Left forelimb (tissue), 1 donor: ENCODE data around the gene STAT1.
A peak's percentile ranks its signal among the peaks of the same experiment; 100 is the strongest.

Source experiments
- DNase-seq: peaks from one replicate; pipeline ENCODE4 v3.0.0-alpha.2; 2018; ENCODE audit warnings: low spot score

The STAT1 gene

DNA sequence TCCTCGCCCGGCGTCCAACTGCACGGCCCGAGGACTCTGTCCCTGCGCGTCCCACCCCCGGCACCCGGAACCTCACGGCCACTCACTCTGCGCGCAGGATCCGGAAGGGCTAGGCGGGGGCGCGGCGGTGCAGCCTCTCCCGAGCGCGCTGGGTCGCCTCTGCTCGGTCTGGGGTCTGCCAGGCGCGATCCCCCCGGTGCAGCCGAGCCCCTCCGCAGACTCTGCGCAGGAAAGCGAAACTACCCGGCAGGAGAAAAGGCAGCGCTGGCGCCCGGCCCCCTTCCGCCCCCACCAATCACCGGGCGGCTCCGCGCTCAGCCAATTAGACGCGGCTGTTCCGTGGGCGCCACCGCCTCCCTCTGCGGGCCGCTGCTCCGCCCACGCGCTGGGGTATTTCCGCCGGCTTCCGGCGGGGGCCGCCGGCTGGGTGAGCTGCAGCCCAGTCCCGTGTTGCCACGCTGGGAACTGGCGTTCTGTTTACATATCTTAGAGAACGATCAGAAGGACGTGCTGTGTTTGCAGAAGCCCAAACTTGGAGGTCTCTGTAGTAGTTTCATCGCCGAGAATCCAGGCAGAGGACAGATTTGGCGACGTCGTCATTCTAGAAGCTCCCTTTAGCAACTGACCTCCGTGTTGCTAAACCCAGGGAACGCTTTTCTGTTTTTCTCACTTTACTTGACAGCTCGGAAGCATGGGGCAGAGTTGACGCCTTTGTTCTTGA is at the start of gene STAT1:
Gene STAT1, minus strand, starts transcription at position 240 of the 721 bp plus-strand sequence. CDS start 4,168 bp downstream, outside the sequence.
- DNase-seq = peak; percentile 99

- DNase-seq = no peak
Observed at GRCh38 chr2:191063584-191063983, 49.6 kb upstream of the STAT1 start.

DNA sequence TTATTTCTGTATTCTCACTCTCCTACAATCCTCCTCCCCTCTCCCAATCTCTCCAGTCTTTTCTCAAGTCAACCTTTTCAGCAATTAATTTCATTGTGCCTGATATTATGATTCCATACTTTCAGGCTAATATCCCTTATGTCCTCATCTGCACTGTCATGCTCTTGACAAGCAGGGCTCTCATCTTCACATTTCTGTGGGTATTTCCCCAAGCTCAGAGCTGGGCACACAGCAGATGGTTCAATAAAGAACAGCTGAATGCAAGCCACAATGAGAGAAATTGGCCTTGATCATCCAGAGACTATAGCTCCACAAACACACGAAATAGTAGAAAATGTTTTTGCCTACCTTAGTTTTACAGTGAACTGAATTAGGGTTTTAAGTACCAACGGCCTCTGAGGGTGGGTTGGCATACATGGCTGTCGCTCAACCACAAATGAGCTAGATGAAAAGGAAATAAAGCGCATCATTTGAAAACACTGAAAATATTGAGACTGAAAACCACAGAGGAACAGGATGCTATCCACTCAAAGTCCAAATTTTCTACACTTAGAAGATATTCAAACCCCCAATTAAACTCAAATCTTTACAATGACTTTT is 47.5 kb upstream of the STAT1 start:
- no peak for DNase-seq

DNA sequence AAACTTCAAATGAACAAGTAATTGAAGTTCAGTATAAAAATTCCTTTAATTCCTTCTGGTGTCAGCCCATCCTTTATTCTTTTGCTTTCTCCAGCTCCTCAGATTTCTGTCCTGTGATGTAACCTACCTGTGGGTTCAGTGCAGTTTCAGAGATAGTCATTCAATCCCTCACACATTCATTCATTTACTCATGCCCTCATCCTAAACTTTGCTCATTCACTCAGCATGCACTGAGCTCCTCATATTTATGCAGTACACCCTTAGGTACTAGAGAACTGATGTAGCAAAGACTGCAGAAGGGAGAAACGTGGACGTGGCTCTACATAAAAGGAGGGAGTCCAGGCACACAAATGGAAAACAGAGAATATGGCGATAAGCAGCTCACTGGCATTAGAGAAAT is 45.3 kb upstream of the STAT1 start:
- DNase-seq = no peak

- DNase-seq = no peak
Observed at GRCh38 chr2:191056228-191056627, 42.3 kb upstream of the STAT1 start.

- no peak for DNase-seq
Observed at GRCh38 chr2:191053256-191053655, 39.3 kb upstream of the STAT1 start.

DNA sequence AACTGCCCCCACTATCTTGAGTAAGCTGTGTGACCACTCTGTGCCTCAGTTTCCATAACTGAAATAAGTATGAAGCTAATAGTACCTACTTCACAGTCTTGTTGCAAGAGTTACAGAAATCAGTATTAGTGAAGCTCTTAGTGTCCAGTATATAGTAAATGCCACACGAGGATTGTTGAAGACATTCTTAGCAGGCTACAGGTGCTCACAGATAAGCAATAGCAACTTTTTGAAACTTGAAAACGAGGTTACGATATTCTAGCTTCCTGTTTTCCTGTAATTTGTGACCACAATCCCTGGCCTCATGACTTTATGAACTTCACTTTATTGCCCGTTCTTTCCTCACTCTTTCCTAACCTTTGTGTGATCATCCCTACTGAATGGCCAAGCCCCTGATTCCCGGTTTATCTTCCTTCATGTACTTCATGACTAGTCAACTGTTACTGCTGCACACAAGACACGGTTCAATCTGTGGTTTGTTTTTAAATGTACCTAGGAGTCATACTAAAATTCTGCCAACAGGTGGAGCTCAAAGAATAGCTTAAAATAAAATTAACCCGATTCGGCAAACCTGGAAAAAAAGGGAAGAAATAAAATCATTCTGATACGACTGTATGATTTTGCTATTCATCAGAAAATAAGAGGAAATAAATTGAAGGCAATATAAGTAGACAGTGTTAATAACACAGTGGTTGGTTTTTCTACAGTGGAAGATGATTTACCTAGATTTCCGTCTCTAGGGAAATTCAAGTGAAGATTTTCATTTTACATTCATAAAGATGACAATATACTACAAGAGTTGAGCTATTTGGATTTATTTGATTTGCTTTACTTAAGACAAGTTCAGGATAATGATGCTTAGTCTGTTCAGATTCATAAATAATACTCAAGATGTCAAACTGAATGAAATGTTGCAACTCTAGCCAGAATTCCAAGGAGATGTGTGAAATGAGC is 38.1 kb upstream of the STAT1 start:
- no peak for DNase-seq

DNA sequence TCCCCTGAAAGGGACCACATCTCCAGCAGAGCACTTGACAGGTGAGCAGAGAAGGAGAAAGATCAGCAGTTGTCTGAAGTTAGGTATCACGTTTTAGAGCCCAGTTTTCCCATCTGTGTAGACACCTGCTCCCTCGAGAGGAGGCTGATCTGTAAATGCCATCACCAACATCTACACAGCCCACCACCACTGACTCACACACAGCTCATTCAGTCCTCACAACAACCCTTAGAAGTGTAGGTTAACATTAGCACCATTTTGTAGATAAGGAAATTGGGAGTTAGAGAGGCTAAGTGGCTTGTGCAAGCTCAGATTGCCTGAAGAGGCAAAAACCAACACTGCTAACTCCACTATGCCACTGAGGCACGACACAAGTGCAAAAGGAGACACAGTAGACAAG is 37.2 kb upstream of the STAT1 start:
- DNase-seq = no peak

- DNase-seq = no peak
Observed at GRCh38 chr2:191050640-191050987, 36.6 kb upstream of the STAT1 start.

DNA sequence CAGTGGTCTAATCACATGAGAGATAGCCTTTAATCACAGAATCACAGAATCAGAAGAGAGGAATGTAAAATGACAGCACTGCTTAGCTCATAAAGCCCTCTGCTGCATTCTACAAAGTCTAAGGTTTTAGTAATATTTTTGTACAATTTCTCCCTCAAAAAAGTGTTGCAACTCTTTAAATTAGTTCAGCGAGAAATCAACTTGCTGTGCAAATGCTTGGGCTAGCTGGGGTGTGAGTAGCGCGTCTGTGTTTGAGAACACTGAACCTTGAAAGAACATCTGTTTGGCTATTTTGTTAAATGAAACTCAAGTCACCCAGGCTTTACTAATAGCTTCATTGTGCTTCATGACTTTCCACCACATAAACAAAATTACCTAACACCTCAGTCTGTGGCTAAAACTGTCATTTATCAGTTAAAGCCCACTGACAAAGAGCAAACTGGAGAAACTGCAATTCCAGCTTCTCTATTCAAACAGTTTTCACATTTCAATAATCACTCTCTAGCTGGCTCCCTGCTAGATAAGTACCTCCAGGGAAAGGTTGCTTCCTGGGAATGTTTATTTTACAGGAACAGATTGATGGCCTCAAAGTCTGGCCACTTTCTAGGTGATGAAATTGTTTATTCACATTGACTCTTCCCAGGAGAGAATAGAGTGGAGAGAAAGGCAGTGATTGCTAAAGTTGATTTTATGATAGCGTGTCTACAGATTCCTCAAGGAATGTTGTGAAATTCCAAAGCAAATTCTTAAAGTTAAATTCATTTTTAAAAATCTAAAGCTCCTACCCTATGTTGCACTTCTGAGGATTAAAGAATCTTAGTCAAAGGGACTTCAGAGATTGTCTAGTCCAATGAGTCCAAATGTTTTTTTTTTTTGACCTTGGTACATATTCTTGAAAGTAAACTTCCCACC is 36.0 kb upstream of the STAT1 start:
- DNase-seq = no peak

DNA sequence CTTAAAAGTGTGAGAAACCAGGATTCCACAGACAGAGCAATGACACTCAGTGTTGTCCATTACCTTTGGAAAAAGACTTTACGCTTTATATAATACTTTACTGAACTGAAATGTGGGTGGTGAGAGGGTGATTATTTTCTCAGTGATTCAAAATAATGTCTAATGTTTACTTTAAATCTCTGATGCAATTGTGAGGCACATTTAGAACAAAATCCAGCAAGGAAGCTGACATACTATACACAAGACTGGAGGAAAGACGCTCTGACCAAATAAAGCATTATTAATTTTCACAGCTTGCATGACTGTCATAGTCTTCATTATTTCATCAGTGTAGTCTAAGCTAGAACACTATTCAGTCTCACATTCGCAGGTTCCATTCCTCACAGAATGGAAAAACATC is 34.1 kb upstream of the STAT1 start:
- no peak for DNase-seq

DNA sequence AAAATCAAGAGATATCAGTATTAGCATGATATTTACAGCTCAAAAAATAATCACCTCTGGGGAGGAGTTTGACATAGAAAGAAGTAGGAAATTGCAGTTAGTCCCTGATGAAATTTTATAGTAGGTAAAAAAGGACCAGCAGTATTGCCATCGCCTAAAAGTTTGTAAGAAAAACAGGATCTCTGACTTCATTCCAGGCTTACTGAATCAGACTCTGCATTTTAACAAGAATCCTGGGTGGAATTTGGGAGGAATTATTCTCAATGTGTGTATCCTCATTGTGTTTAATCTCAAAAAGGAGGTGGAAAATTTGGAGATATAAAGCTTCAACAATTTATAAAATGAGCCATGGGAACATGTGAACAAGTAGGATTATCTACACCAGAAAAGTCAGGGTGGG is 31.2 kb upstream of the STAT1 start:
- DNase-seq = no peak

GRCh38 chr2:191043438-191043837 is 29.5 kb upstream of the STAT1 start:
- DNase-seq = no peak

- DNase-seq = no peak
Observed at GRCh38 chr2:191041418-191042161, 27.6 kb upstream of the STAT1 start.

- DNase-seq = no peak
Observed at GRCh38 chr2:191039616-191040015, 25.6 kb upstream of the STAT1 start.

DNA sequence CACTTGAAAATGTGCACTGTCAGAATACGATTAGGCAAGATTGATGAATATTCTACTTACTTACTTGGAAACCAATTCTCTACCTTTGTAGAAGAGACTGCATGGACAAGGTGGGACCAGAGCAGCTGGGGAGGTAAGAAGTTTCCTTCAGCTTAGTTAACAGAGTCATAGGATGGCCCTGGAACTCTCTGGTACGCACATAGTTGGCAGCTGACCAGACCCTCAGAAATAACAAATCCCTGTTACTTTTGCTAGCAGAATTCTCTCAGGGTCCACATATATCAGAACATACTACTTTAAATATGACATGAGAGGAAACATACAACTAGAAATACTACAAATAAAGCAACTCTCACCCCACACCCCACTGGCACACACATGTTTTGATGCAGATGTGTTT is 24.8 kb upstream of the STAT1 start:
- no peak for DNase-seq

DNA sequence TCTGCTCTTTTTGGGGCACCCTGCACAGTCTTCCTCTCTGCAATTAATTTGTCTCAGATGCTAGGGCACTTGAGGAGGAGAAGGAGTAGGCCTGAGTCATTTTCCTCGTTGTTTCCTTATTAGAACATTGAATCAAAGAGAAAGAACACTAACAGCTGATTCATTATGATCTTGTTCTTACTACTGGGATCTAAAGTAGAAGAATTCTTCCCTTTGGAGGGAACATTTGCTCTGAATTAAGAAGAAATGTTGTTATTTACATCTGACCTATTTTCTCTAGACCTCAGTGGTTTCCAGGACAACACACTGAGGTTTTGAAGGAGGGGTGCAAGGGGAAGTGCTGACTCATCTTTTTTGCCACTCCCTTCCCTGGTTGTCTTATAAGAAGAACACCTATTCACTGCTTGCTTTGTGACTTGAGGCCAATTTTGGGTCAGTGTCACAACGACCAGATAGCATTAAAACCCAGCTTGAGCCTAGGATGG is 24.3 kb upstream of the STAT1 start:
- DNase-seq = no peak

- no peak for DNase-seq
Observed at GRCh38 chr2:191037351-191037750, 23.4 kb upstream of the STAT1 start.

- DNase-seq = no peak
Observed at GRCh38 chr2:191036363-191036762, 22.4 kb upstream of the STAT1 start.

DNA sequence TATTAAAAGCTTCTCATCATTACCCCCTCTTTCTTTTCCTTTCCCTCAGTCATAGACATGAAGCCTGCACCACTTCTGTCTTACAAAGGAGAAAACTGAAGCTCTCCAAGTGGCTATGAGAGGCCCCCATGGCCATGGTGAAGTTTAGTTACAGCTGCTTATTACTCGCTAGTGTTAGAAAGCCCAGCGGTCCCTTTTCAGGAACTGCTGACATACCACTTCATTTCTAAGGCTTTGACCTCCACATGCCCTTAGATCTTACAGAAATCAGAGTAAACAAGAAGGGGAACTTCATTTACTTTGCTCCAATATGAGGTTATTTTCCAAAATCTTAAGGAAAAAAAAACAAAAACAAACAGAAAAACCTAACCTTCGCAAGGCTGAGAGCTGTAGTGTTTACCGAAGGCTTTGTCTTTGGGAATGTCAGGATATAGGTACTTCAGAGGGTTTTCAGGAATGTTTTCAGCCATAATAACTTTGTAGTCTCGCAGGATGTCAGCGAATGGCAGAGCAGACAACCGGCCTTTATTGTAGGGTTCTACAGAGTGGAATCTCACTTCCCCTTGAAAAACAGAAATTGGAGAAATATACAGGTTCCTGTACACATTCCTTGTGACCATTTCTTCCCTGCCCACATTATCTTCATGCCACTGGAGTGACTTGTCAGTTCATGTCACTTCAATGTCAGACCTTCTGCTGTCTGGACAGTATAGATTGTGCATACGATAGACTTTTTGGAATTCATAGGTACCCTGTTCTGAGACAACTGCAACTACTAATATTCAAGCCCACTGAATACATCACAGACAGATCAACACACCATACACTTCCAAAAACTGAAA is 18.8 kb upstream of the STAT1 start:
- no peak for DNase-seq
